Colonic mucosa (tissue), 4 donors: Measurements from ENCODE around the gene CAMSAP1. TPM values are rescaled to one million over a fixed set of nuclear protein-coding genes. Genes with fewer than 3 reads are reported as not detected.

Experiments used
- DNase-seq: peaks from one replicate; pipeline ENCODE4 v3.0.0-alpha.2; 2020
- H3K27ac ChIP-seq: fragments of 200-600 bp; one replicate; pipeline ENCODE4 v1.8.0; 2021
- H3K27me3 ChIP-seq: fragments of 200-600 bp; one replicate; pipeline ENCODE4 v1.8.0; 2021
- H3K36me3 ChIP-seq: fragments of 200-600 bp; one replicate; pipeline ENCODE4 v1.8.0; 2021
- H3K4me1 ChIP-seq: fragments of 200-600 bp; one replicate; pipeline ENCODE4 v1.8.0; 2021; ENCODE audit warnings: mild to moderate bottlenecking
- H3K4me3 ChIP-seq: fragments of 200-600 bp; one replicate; pipeline ENCODE4 v1.8.0; 2021
- H3K9ac ChIP-seq, 2 donors: one replicate each; pipeline ENCODE4 v1.7.0; 2013; ENCODE audit warnings: control low read depth in 2 of 2, low read depth in 2 of 2, low read length in 2 of 2
- H3K9me3 ChIP-seq: fragments of 200-600 bp; one replicate; pipeline ENCODE4 v1.8.0; 2021
- intact Hi-C: fragments of 100-400 bp; cut with DNase I; formaldehyde crosslinking; loops from one replicate; pipeline ENCODE4 v1.14.1; 2022
- total RNA-seq, 2 donors: library from RNA; stranded (reverse); fragmentation: NEBNext Ultra II Directional in 1 of 2; extraction: Animal tissue kit (Norgen Biotek cat#: 25700) in 1 of 2; gene quantifications; one replicate each; pipeline ENCODE4 v1.2.1, GENCODE V29; 2021
- TF ChIP-seq, protein P1 (sequence below): fragments of 200-600 bp; IDR thresholded peaks from one replicate; pipeline ENCODE4 v1.8.0; 2022; ENCODE audit warnings: antibody characterized with exemption, mild to moderate bottlenecking
- donor health status: healthy.
- donor health status: DM: no; HTN: no; CAD: no.
- donor health status: DM: no; HTN: no; CAD: no.

The CAMSAP1 gene
- total RNA-seq, 2 donors from 2014 or later = 14.0 to 14.4 TPM

DNA sequence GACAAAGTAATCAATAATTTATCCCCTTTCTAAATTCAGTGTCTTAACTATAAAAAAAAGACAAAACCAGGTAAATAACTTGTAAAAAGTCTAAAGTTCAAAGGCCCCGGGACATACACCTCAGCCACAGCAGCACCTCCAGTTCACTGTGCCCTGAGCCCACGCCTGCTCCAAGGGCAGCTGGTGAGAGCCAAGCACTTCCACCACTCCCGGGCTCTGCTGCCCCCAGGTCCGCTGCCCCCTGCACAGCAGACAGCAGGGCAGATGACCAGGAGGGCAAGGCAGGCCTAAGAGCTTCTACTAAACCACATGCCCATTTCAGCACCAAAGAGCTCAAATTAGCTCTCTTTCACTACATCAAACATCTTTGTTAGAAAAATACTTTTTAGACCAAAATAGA lies 91.9 kb downstream of the CAMSAP1 start:
- DNase-seq = no peak
- no peaks in the 10 kb centered on the region for H3K36me3 ChIP-seq
- no peaks in the 10 kb centered on the region for H3K9me3 ChIP-seq
- TF ChIP-seq, protein P1, sequence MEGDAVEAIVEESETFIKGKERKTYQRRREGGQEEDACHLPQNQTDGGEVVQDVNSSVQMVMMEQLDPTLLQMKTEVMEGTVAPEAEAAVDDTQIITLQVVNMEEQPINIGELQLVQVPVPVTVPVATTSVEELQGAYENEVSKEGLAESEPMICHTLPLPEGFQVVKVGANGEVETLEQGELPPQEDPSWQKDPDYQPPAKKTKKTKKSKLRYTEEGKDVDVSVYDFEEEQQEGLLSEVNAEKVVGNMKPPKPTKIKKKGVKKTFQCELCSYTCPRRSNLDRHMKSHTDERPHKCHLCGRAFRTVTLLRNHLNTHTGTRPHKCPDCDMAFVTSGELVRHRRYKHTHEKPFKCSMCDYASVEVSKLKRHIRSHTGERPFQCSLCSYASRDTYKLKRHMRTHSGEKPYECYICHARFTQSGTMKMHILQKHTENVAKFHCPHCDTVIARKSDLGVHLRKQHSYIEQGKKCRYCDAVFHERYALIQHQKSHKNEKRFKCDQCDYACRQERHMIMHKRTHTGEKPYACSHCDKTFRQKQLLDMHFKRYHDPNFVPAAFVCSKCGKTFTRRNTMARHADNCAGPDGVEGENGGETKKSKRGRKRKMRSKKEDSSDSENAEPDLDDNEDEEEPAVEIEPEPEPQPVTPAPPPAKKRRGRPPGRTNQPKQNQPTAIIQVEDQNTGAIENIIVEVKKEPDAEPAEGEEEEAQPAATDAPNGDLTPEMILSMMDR = no peak
- no peak overlapping the region for H3K27ac ChIP-seq
- no peaks in the 10 kb centered on the region for H3K27me3 ChIP-seq
- no peak overlapping the region for H3K4me3 ChIP-seq
- no peak overlapping the region for H3K9ac ChIP-seq
- intact Hi-C loops = no loop called here
- H3K4me1 ChIP-seq = no peaks in the 10 kb centered on the region

DNA sequence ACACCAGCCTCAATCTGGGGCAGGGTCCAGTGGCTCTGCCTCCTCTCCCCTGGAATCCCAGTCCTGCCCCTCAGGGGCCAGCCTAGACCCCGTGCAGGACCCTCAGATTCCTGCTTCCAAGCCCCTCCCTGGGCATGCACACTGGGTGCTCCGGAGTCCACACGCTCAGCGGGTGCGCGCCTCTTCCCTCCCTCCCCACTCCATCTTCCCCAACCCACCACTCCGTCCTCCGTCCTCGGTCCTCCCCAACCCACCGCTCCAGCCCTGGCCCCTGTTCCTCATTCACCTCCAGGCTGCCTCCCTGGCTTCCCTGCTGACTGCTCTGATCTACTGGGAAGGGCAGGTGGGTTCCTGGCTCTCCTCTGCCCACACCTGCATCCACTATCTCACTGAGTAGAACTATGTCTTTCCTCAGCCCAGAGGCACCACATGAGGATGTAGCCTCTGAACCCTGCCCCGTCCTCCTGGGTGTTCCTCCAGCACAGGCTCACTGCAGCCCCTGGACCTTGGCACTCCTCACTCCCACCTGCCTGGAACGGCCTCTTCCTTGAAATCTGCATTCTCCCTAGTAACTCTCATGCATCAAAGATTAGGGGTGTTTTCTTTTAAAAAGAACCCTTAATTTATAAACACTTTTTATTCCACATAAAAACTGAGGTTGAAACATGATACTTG lies 92.8 kb downstream of the CAMSAP1 start:
- Histone ChIP-seq H3K9me3 (no peaks in the 10 kb centered on the region), H3K27ac (no peak overlapping the region), H3K9ac (no peak overlapping the region), H3K4me1 (no peaks in the 10 kb centered on the region), H3K4me3 (no peak overlapping the region), H3K36me3 (no peaks in the 10 kb centered on the region), H3K27me3 (no peaks in the 10 kb centered on the region)
- intact Hi-C loops = no loop called here
- no peak for DNase-seq
- TF ChIP-seq, protein P1 = no peak

DNA sequence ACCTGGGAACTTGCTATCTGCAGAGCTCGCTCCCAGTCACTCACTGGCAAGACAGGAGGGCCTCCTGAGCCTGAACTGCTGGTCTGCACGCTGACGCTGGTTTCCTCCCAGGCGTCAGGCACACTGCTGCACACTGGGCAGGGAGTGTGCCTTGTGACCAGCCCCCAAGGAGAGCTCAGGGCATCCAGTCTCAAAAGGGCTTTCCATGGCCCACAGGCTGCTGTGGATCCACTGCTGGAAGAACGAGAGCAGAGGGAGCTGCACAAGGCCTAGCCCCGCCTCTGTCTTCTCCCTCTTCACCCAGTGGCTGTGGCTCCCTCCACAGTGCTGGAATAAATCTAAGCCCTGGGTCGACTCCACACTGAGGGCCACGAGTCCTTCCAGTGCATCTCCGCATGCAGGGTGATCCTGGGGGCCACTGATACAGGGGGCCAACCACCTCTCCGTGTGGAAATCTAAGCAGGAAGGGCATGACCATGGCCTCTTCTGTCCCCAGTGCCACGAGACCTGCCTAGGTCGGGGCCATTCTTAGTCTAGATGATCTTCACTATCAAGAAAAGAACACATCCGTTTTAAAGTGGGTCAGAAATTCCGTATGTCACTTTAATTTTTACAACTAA lies 93.6 kb downstream of the CAMSAP1 start:
- Histone ChIP-seq H3K4me3 (no peak overlapping the region), H3K9me3 (no peaks in the 10 kb centered on the region), H3K27me3 (no peaks in the 10 kb centered on the region), H3K4me1 (no peaks in the 10 kb centered on the region), H3K36me3 (no peaks in the 10 kb centered on the region), H3K9ac (no peak overlapping the region), H3K27ac (no peak overlapping the region)
- TF ChIP-seq, protein P1 = no peak
- DNase-seq = no peak
- intact Hi-C loops = no loop called here

DNA sequence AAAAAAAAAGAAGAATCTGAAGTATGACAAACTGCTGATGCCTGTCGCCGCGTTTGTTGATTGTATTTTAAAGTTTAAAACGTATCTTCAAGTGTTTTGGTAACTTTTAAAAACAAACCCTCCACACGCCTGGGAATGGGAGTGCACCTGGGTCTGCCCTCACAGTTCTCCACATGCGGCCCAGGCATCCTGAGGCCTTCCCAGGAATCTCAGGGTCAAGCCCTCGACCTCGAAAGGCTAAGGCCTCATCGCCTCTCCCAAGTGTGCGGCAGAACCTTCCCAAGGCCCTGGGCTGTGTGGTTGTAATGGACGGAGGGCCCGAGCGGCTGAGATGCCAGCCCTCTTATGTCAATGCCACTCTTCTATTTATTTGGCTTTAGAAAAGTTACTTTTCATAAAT lies 94.4 kb downstream of the CAMSAP1 start:
- H3K9ac ChIP-seq = no peak overlapping the region
- no peaks in the 10 kb centered on the region for H3K36me3 ChIP-seq
- no peaks in the 10 kb centered on the region for H3K27me3 ChIP-seq
- no peak overlapping the region for H3K4me3 ChIP-seq
- H3K9me3 ChIP-seq = no peaks in the 10 kb centered on the region
- H3K4me1 ChIP-seq = no peaks in the 10 kb centered on the region
- no peak for DNase-seq
- intact Hi-C loops = no loop called here
- no peak overlapping the region for H3K27ac ChIP-seq
- TF ChIP-seq, protein P1 = no peak

DNA sequence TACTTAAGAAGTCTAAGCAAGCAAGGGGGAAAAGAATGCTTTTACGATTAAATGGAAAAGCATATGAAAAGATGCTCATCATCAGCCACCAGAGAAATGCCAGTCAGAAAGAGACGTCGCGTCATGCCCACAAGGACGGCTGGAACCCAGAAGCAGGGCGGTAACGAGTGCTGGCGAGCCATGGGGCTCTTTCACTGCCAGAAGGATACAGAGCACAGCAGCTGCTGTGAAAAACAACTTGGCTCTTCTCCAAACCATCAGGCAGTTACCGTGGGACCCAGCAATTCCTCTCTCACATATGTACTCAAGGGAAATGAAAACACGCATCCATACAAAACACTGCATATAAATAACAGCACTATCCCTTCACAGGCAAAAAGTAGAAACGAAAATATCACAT lies 95.5 kb downstream of the CAMSAP1 start:
- TF ChIP-seq, protein P1 = no peak
- Histone ChIP-seq H3K9ac (no peak overlapping the region), H3K36me3 (no peaks in the 10 kb centered on the region), H3K9me3 (no peaks in the 10 kb centered on the region), H3K4me1 (no peaks in the 10 kb centered on the region), H3K27me3 (no peaks in the 10 kb centered on the region), H3K27ac (no peak overlapping the region), H3K4me3 (no peak overlapping the region)
- intact Hi-C loops = no loop called here
- no peak for DNase-seq
